ENCODE results near the gene CTXN3.

DNA sequence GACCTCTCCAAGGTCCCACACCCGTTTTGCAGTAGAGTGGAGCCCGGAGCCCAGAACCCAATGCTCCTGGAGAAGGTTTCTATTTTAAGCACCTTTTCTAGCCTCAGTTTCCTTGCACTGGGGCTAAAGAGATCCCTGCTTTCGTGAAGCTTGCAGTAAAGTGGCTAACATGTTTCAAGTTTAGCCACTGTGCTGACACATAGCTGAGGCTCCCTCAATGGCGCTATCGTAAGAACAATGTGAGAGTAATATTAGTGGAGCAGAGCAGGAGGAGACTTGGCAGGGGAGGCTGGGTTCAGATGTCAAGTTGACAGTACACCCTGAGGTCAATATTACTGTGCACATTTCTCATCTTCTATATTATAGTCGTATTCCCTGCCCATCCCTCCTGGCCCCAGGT is 7.9 kb downstream of the CTXN3 start:
- TF ChIP-seq, protein P1, sequence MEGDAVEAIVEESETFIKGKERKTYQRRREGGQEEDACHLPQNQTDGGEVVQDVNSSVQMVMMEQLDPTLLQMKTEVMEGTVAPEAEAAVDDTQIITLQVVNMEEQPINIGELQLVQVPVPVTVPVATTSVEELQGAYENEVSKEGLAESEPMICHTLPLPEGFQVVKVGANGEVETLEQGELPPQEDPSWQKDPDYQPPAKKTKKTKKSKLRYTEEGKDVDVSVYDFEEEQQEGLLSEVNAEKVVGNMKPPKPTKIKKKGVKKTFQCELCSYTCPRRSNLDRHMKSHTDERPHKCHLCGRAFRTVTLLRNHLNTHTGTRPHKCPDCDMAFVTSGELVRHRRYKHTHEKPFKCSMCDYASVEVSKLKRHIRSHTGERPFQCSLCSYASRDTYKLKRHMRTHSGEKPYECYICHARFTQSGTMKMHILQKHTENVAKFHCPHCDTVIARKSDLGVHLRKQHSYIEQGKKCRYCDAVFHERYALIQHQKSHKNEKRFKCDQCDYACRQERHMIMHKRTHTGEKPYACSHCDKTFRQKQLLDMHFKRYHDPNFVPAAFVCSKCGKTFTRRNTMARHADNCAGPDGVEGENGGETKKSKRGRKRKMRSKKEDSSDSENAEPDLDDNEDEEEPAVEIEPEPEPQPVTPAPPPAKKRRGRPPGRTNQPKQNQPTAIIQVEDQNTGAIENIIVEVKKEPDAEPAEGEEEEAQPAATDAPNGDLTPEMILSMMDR (IDR thresholded peaks at IDR 0.05; ENCODE audit: low read length) = no peak
- no peak for TF ChIP-seq EZH2 (IDR thresholded peaks at IDR 0.05; ENCODE audit: borderline replicate concordance, low read length)
